HG03159 (cell line): Measurements from ENCODE around the gene EFCAB6.
"Not testable (repeated sequence)": the region's sequence is repeated elsewhere in the genome, so short reads cannot be mapped to it uniquely, and the experiment has no call there.

ENCODE experiments used
- ATAC-seq: cut with Tn5 transposase; IDR thresholded peaks from one replicate; pipeline ENCODE4 v1.9.1; 2021; ENCODE audit warnings: mild to moderate bottlenecking, moderate library complexity; ENCODE audit not compliant: unreplicated experiment

EFCAB6 gene

GRCh38 chr22:43720716-43721115 lies 91.4 kb downstream of the EFCAB6 start:
- ATAC-seq = no peak

- no peak for ATAC-seq
Observed at GRCh38 chr22:43714104-43714503, 98.0 kb downstream of the EFCAB6 start.

GRCh38 chr22:43711681-43712080 lies 100.4 kb downstream of the EFCAB6 start:
- ATAC-seq = no peak

GRCh38 chr22:43707648-43708047 lies 104.5 kb downstream of the EFCAB6 start:
- no peak for ATAC-seq

- ATAC-seq = no peak
Observed at GRCh38 chr22:43706571-43707328, 105.4 kb downstream of the EFCAB6 start.

GRCh38 chr22:43706151-43706550 lies 106.0 kb downstream of the EFCAB6 start:
- no peak for ATAC-seq

- ATAC-seq = no peak
Observed at GRCh38 chr22:43704051-43704450, 108.1 kb downstream of the EFCAB6 start.

GRCh38 chr22:43698403-43698802 lies 113.7 kb downstream of the EFCAB6 start:
- no peak for ATAC-seq

GRCh38 chr22:43697894-43698293 lies 114.2 kb downstream of the EFCAB6 start:
- no peak for ATAC-seq

- ATAC-seq = no peak
Observed at GRCh38 chr22:43693249-43693648, 118.9 kb downstream of the EFCAB6 start.

- ATAC-seq = no peak
Observed at GRCh38 chr22:43689356-43689755, 122.7 kb downstream of the EFCAB6 start.

GRCh38 chr22:43682851-43683250 lies 129.3 kb downstream of the EFCAB6 start:
- no peak for ATAC-seq

- no peak for ATAC-seq
Observed at GRCh38 chr22:43681731-43682360, 130.3 kb downstream of the EFCAB6 start.

- no peak for ATAC-seq
Observed at GRCh38 chr22:43670513-43670912, 141.6 kb downstream of the EFCAB6 start.

GRCh38 chr22:43669190-43669589 lies 142.9 kb downstream of the EFCAB6 start:
- no peak for ATAC-seq

- no peak for ATAC-seq
Observed at GRCh38 chr22:43667656-43668055, 144.4 kb downstream of the EFCAB6 start.

GRCh38 chr22:43666457-43666856 lies 145.6 kb downstream of the EFCAB6 start:
- ATAC-seq = no peak

GRCh38 chr22:43658823-43659222 lies 153.3 kb downstream of the EFCAB6 start:
- ATAC-seq = no peak

GRCh38 chr22:43656581-43656980 lies 155.5 kb downstream of the EFCAB6 start:
- not testable (repeated sequence) for ATAC-seq

- ATAC-seq = no peak
Observed at GRCh38 chr22:43654271-43654670, 157.8 kb downstream of the EFCAB6 start.

- ATAC-seq = no peak
Observed at GRCh38 chr22:43652845-43653244, 159.3 kb downstream of the EFCAB6 start.

- ATAC-seq = no peak
Observed at GRCh38 chr22:43643387-43643786, 168.7 kb downstream of the EFCAB6 start.
